ENCODE measurements around the gene CADM2.
A peak's percentile ranks its signal among the peaks of the same experiment; 100 is the strongest.

CADM2 gene

DNA sequence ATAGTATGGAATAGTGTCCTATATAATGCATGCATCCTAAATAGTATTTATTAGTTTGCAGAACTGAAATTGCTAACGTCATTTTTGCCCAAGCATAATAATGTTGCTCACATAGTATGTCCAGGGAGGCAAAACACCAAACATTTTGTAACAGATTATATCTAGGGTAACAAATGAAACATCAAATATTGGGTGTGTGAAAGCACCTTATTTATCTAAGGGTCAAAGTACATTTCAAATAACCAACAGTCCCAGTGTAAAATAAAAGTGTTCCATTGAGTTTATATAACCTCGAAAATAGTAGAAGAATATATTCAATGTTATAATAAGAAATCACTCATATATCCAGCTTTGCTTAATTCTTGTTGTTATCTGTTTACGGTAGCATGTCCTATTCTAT, 363.1 kb downstream of the CADM2 start:
- CTCF ChIA-PET: no interaction called here
- no peak overlapping the region for H3K4me3 ChIP-seq (ENCODE audit: low read depth, low read length)
- POLR2A ChIA-PET: no interaction called here
- DNase-seq (ENCODE audit: low read depth, low spot score): no peak
- TF ChIP-seq, protein P1, sequence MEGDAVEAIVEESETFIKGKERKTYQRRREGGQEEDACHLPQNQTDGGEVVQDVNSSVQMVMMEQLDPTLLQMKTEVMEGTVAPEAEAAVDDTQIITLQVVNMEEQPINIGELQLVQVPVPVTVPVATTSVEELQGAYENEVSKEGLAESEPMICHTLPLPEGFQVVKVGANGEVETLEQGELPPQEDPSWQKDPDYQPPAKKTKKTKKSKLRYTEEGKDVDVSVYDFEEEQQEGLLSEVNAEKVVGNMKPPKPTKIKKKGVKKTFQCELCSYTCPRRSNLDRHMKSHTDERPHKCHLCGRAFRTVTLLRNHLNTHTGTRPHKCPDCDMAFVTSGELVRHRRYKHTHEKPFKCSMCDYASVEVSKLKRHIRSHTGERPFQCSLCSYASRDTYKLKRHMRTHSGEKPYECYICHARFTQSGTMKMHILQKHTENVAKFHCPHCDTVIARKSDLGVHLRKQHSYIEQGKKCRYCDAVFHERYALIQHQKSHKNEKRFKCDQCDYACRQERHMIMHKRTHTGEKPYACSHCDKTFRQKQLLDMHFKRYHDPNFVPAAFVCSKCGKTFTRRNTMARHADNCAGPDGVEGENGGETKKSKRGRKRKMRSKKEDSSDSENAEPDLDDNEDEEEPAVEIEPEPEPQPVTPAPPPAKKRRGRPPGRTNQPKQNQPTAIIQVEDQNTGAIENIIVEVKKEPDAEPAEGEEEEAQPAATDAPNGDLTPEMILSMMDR (IDR thresholded peaks at IDR 0.05; ENCODE audit: insufficient read depth, low read length, missing control alignments): no peak

DNA sequence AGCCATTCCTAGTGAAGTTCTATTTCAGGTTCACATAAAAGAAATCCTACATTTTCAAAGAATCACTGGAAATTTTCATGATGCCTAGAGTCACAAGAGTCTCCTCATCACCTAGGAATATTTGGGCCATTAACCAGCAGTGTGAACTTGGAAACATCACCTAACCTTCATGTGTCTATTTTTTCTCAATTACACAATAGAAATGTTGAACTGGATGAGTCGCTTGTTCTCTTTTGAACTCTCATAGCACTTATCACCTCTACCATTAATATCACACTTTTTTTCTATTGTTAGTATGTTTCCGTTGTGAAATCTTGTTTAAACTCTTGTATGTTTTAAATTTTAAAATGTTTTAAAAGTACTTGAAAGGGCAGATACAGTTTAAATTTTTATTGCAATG, 371.3 kb downstream of the CADM2 start:
- no peak for DNase-seq (ENCODE audit: low read depth, low spot score)

DNA sequence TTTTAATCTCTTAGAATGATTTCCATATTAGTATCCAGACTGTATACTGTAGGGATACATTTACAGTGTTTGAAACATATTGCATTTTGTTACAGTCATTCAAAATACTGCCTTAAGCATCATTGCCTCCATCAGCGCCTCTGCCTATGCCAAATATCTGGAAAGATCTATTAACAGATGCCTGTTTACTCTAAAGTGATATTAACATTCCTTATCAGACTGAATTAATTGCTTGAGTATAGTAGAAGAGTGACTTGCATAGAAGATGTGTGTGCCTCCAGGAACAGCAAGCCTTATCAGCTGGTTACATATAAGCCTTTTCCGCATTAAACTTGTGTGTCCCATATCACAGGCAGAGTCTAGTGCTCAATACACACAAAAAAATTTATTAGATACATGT, 379.1 kb downstream of the CADM2 start:
- TF ChIP-seq, protein P1 (IDR thresholded peaks at IDR 0.05; ENCODE audit: insufficient read depth, low read length, missing control alignments): no peak

More for the DNA sequence above, 371.3 kb downstream of the CADM2 start:
- H3K4me3 ChIP-seq (ENCODE audit: low read depth, low read length): no peak overlapping the region
- ChIA-PET POLR2A (no interaction called here), CTCF (no interaction called here)
- TF ChIP-seq, protein P1 (IDR thresholded peaks at IDR 0.05; ENCODE audit: insufficient read depth, low read length, missing control alignments): no peak

DNA sequence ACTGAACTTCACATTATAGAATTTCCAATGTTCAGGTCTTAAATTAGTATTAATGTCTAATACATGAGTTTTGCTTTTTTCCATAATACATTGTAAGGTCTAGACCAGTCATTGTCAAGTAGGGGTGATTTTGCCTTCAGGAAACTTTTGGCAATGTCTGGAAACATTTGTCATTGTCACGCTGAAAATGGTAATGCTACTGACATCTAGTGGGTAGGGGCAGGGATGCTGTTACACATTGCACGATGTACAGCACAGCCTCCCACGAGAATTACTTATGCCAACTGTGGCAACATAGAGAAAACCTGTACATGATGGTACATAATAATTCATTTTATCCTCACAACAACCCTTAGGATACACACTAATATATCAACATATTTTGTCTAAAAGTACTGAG, 384.1 kb downstream of the CADM2 start:
- ChIA-PET CTCF (no interaction called here), POLR2A (no interaction called here)
- no peak for DNase-seq (ENCODE audit: low read depth, low spot score)
- TF ChIP-seq, protein P1 (IDR thresholded peaks at IDR 0.05; ENCODE audit: insufficient read depth, low read length, missing control alignments): no peak
- H3K4me3 ChIP-seq (ENCODE audit: low read depth, low read length): no peak overlapping the region

More for the DNA sequence above, 379.1 kb downstream of the CADM2 start:
- ChIA-PET POLR2A (no interaction called here), CTCF (no interaction called here)
- H3K4me3 ChIP-seq (ENCODE audit: low read depth, low read length): no peak overlapping the region
- DNase-seq (ENCODE audit: low read depth, low spot score): no peak

DNA sequence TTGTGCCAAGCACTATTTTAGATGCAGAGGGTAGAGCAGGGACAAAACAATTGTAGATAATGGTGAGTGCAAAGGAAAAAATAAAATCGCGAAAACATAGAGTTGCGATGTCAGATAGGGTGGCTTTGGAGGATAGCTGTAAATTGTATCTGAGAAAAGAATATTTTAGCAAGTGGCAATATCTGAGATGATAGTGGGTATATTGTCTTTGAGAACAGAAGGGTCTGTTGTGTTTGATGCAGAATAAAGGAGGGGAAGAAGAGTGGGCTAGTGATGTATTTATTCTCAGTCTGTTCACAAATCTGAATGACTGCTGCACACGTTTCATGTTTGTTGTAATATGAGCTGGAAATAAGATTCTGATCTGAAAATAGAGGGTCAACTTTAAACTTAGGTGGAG, 396.8 kb downstream of the CADM2 start:
- DNase-seq (ENCODE audit: low read depth, low spot score): no peak
- CTCF ChIA-PET: no interaction called here
- H3K4me3 ChIP-seq (ENCODE audit: low read depth, low read length): no peak overlapping the region
- POLR2A ChIA-PET: interaction anchor here (0.6 kb wide), 1 partner anchor 11 kb away, joined by 4 read pairs; no protein-coding TSS in a partner anchor
- TF ChIP-seq, protein P1 (IDR thresholded peaks at IDR 0.05; ENCODE audit: insufficient read depth, low read length, missing control alignments): no peak

DNA sequence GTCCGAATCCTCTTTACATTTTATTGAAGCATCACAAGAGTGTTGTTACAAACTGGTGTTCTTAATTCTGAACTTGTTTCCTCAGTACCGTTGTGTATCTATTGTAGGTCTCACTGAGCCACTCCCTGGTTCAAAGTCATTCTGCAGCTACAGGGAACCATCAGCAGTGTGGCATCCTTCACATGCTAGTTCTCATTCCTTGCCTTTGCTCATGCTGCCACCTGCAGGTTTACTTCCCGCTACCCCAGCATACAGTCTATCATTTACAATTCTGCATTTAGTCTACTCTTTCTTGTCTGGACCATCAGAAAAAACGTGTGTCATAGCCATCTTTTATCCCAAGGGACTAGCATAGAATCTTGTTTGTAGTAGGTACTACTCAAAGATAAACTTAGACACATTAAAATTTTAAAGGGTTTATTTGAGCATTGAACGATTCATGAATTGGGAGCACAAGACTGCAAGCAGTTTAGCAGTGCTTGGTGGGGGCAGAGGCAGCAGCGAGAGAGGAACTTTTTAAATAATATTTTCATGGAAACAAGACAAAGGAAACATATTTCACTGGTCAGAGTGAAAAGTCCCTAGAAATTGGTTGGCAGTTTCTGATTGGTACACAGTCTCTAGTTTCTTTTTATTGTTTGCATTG, 402.1 kb downstream of the CADM2 start:
- no peak for DNase-seq (ENCODE audit: low read depth, low spot score)
- H3K4me3 ChIP-seq (ENCODE audit: low read depth, low read length): no peak overlapping the region
- TF ChIP-seq, protein P1 (IDR thresholded peaks at IDR 0.05; ENCODE audit: insufficient read depth, low read length, missing control alignments): peak; percentile 19
- POLR2A ChIA-PET: no interaction called here
- CTCF ChIA-PET: no interaction called here
